GM12878 (cell line): ENCODE results near the gene SDR9C7. TPM values are rescaled to one million over a fixed set of nuclear protein-coding genes. Genes with fewer than 3 reads are reported as not detected.

Source experiments
- ATAC-seq: fragments of 200-7000 bp; cut with Tn5 transposase; 3 replicates; pipeline ENCODE4 v1.9.1; 2020; ENCODE audit warnings: mild to moderate bottlenecking, moderate library complexity
- BruUV-seq: library from RNA; stranded (reverse); fragments of 400-500 nt; replicated peaks from 2 replicates; lab custom pipeline; 2021; lab: Mats Ljungman, UMichigan
- CTCF ChIA-PET: fragments of 300-600 bp; sonication (Branson Sonifier 250); formaldehyde crosslinking; extraction: SDS; loops from one replicate; lab custom pipeline; 2021; ENCODE audit warnings: inconsistent platforms; lab: Yijun Ruan, JAX
- POLR2A ChIA-PET: fragments of 350-600 bp; formaldehyde crosslinking; extraction: SDS; loops from one replicate; lab custom pipeline; 2021; ENCODE audit warnings: inconsistent platforms; lab: Charles Lee
- RAD21 ChIA-PET: fragments of 300-600 bp; sonication (Branson Sonifier 250); formaldehyde crosslinking; loops from one replicate; lab custom pipeline; 2023; ENCODE audit warnings: antibody characterized with exemption; ENCODE audit not compliant: unreplicated experiment; lab: Charles Lee
- SMC1A ChIA-PET: fragments of 300-600 bp; sonication (Branson Sonifier 250); formaldehyde crosslinking; loops from one replicate; lab custom pipeline; 2023; ENCODE audit not compliant: unreplicated experiment, uncharacterized antibody; lab: Charles Lee
- DNase-seq: peaks from one replicate; pipeline ENCODE4 v3.0.0-alpha.2; 2011; ENCODE audit warnings: low read depth, low spot score
- FAIRE-seq: peaks from 3 replicates; lab custom pipeline; 2011; peaks lifted over from hg19 to GRCh38; lab: Jason Lieb, UNC
- H2AFZ ChIP-seq: 2 replicates; pipeline ENCODE4 v1.6.0; 2011; ENCODE audit warnings: low read depth, low read length, control low read depth; ENCODE audit not compliant: control insufficient read depth
- H3K27ac ChIP-seq: 2 replicates; pipeline ENCODE4 v1.5.1; 2011; ENCODE audit warnings: control low read depth; ENCODE audit not compliant: control insufficient read depth, insufficient read depth
- H3K27me3 ChIP-seq, 2 experiments: replicated peaks in 1 of 2; 2 replicates each; pipeline versions ENCODE4 v1.6.0 to v1.6.1; 2011; ENCODE audit warnings: low read length in 1 of 2; ENCODE audit not compliant: control insufficient read depth in 2 of 2, insufficient read depth in 2 of 2
- H3K36me3 ChIP-seq, 2 experiments: 2 replicates each; pipeline ENCODE4 v1.5.1; 2011; ENCODE audit warnings: low read length in 1 of 2; ENCODE audit not compliant: control insufficient read depth in 2 of 2, insufficient read depth in 2 of 2
- H3K4me1 ChIP-seq: 2 replicates; pipeline ENCODE4 v1.6.1; 2011; ENCODE audit warnings: mild to moderate bottlenecking, low read length, moderate library complexity, mixed read lengths; ENCODE audit not compliant: control insufficient read depth, insufficient read depth
- H3K4me2 ChIP-seq: 2 replicates; pipeline ENCODE4 v1.6.0; 2011; ENCODE audit warnings: control low read depth; ENCODE audit not compliant: control insufficient read depth, insufficient read depth
- H3K4me3 ChIP-seq: fragments of 200-600 bp; sonication (generic); 2 replicates; pipeline ENCODE4 v1.5.1; 2016
- H3K79me2 ChIP-seq: 2 replicates; pipeline ENCODE4 v1.6.0; 2011; ENCODE audit warnings: low read length; ENCODE audit not compliant: control insufficient read depth, insufficient read depth
- H3K9ac ChIP-seq: 2 replicates; pipeline ENCODE4 v1.8.0; 2011; ENCODE audit warnings: low read length, control low read depth, mixed read lengths; ENCODE audit not compliant: control insufficient read depth, insufficient read depth
- H3K9me3 ChIP-seq: replicated peaks from 3 replicates; pipeline ENCODE4 v1.5.1; 2011; ENCODE audit warnings: mild to moderate bottlenecking, low read length; ENCODE audit not compliant: control insufficient read depth, insufficient read depth
- H4K20me1 ChIP-seq: 2 replicates; pipeline ENCODE4 v1.6.0; 2011; ENCODE audit not compliant: control insufficient read depth, insufficient read depth
- BACH1 ChIP-seq: fragments of 450-650 bp; IDR thresholded peaks from 2 replicates; pipeline ENCODE4 v1.6.1; 2017; ENCODE audit warnings: mild to moderate bottlenecking, borderline replicate concordance
- WGBS: methylation state at CpG from one replicate; pipeline ENCODE4 v1.1.6; 2016; ENCODE audit warnings: low lambda C conversion rate; ENCODE audit not compliant: insufficient replicate concordance, insufficient coverage; ENCODE audit errors: missing lambda C conversion rate; 5-methylcytosine and 5-hydroxymethylcytosine counted together
- in situ Hi-C: fragments of 300-500 bp; cut with MboI; formaldehyde crosslinking; loops from 9 replicates; pipeline ENCODE4 v1.14.3; 2018; ENCODE audit warnings: mixed read lengths
- intact Hi-C: fragments of 100-400 bp; cut with micrococcal nuclease; formaldehyde crosslinking; loops from one replicate; pipeline ENCODE4 v1.14.2; 2022; ENCODE audit not compliant: unreplicated experiment
- polyA plus RNA-seq, 11 experiments: library from polyadenylated mRNA; depleted of rRNA in 4 of 11; unstranded in 6 of 11; stranded (reverse) in 5 of 11; fragments of >200 nt; fragmentation: Nextera tagmentation in 4 of 11; fragmentation: Illumina TruSeq in 1 of 11; extraction: Ambion mirVana in 4 of 11; extraction: Trizol in 1 of 11; gene quantifications; 1 replicate in 1 of 11; 2 replicates in 10 of 11; pipeline versions ENCODE4 v1.2.1 to v1.2.3, GENCODE V29; 2011 to 2016; ENCODE audit warnings: inconsistent platforms in 2 of 11, missing spikeins in 2 of 11, low read depth in 1 of 11
- total RNA-seq, 4 experiments: library from RNA; depleted of rRNA in 3 of 4; stranded (reverse); fragments of >200 nt in 3 of 4; fragmentation: Illumina TruSeq in 1 of 4; extraction: Trizol in 1 of 4; gene quantifications; 2 replicates each; pipeline versions ENCODE4 v1.2.1 to v1.2.3, GENCODE V29; 2013 to 2021
- TF ChIP-seq, protein P1 (sequence below): IDR thresholded peaks from 2 replicates; pipeline ENCODE4 v1.6.1; 2012; ENCODE audit warnings: low read depth, low read length, improper control_type of control experiment
- TF ChIP-seq, protein P2 (sequence below): fragments of 450-650 bp; IDR thresholded peaks from 2 replicates; pipeline ENCODE4 v1.6.1; 2016; ENCODE audit warnings: mild to moderate bottlenecking, moderate library complexity, borderline replicate concordance

The SDR9C7 gene
- total and polyA plus RNA-seq, 10 of the 15 experiments (the other 5 are each of a cell fraction or from before 2014, with no cell fraction given) = 0.04 TPM; not detected in 9

DNA sequence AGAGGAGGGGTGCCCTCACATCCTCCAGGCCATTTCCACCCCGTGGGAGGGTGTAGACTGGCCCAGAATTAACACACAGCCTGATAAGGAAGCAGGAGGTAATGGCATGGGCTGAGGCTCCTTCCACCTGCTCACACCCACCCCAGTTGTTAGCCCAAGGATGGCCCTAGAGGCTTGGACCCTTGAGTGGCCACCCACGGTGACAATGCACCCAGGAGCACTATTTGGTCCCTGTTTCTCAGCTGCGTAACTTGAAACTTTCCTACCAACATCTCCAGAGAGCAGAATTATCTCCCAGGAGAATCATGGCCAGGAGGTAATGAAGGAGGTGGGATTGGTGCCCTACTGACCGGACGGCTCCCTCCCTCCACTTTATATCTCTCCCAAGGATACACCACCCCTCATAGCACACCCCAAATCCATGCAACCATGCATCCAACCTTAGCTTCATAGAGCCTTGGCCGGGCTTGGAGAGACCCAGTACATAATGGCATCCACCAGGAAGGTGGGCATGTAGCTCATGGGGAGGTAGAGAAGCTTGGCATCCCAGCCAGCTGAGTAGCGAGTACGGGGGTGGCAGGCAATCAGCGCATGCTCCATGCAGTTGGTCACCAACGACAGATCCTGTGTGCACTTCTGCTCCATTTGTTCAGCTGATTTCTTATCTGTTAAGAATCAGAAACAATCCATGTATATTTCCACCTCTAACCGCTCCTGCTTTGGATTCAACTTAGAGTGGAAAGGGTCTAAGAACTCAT, 17.6 kb upstream of the SDR9C7 start:
- Histone ChIP-seq H3K27ac (no peak overlapping the region), H3K4me2 (no peak overlapping the region), H3K4me1 (no peaks in the 10 kb centered on the region), H2AFZ (no peak overlapping the region), H3K36me3 (no peaks in the 10 kb centered on the region), H3K27me3 (no peaks in the 10 kb centered on the region; a peak in 2 of 4 replicates)
- in situ Hi-C loops = no loop called here
- WGBS = 38% methylated on average over 11 of the region's 11 CpGs
- SMC1A ChIA-PET = no interaction called here
- no TSS peak for BruUV-seq
- TF ChIP-seq, protein P1, sequence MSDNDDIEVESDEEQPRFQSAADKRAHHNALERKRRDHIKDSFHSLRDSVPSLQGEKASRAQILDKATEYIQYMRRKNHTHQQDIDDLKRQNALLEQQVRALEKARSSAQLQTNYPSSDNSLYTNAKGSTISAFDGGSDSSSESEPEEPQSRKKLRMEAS = no peak
- TF ChIP-seq, protein P2, sequence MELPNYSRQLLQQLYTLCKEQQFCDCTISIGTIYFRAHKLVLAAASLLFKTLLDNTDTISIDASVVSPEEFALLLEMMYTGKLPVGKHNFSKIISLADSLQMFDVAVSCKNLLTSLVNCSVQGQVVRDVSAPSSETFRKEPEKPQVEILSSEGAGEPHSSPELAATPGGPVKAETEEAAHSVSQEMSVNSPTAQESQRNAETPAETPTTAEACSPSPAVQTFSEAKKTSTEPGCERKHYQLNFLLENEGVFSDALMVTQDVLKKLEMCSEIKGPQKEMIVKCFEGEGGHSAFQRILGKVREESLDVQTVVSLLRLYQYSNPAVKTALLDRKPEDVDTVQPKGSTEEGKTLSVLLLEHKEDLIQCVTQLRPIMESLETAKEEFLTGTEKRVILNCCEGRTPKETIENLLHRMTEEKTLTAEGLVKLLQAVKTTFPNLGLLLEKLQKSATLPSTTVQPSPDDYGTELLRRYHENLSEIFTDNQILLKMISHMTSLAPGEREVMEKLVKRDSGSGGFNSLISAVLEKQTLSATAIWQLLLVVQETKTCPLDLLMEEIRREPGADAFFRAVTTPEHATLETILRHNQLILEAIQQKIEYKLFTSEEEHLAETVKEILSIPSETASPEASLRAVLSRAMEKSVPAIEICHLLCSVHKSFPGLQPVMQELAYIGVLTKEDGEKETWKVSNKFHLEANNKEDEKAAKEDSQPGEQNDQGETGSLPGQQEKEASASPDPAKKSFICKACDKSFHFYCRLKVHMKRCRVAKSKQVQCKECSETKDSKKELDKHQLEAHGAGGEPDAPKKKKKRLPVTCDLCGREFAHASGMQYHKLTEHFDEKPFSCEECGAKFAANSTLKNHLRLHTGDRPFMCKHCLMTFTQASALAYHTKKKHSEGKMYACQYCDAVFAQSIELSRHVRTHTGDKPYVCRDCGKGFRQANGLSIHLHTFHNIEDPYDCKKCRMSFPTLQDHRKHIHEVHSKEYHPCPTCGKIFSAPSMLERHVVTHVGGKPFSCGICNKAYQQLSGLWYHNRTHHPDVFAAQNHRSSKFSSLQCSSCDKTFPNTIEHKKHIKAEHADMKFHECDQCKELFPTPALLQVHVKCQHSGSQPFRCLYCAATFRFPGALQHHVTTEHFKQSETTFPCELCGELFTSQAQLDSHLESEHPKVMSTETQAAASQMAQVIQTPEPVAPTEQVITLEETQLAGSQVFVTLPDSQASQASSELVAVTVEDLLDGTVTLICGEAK = no peak
- TF ChIP-seq BACH1 = no peak
- TF ChIP-seq, all 136 proteins: peak for 0
- no peaks in the 10 kb centered on the region for H3K79me2 ChIP-seq
- intact Hi-C loops = no loop called here
- ChIA-PET CTCF (interaction anchor here (0.5 kb wide), 1 partner anchor 99 kb away, joined by 3 read pairs; no protein-coding TSS in a partner anchor), POLR2A (no interaction called here), RAD21 (no interaction called here)
- FAIRE-seq = no peak
- H3K4me3 ChIP-seq = no peak overlapping the region
- no peak for ATAC-seq
- no peak overlapping the region for H3K9ac ChIP-seq
- H3K9me3 ChIP-seq = no peaks in the 10 kb centered on the region
- no peaks in the 10 kb centered on the region for H4K20me1 ChIP-seq
- DNase-seq = no peak
